Iris pigment epithelial cell (primary cell): Measurements from ENCODE around the gene GORASP1.

Experiments used
- DNase-seq: peaks from one replicate; pipeline ENCODE4 v3.0.0-alpha.2; 2011; ENCODE audit warnings: low read depth

GORASP1 gene

GRCh38 chr3:39107388-39108199 is at the start of gene GORASP1, which contains the start of gene TTC21A:
GORASP1 (minus strand) TSS chr3:39107627; CDS start chr3:39107541, 86 bp downstream.
TTC21A (plus strand) TSS chr3:39107680; CDS start chr3:39107838, 158 bp downstream.
- DNase-seq = peak; percentile 90

GRCh38 chr3:39156421-39156820 is 49.0 kb upstream of the GORASP1 start:
- DNase-seq = no peak

GRCh38 chr3:39154280-39155021 is 47.0 kb upstream of the GORASP1 start:
- peak; percentile 68 for DNase-seq

DNA sequence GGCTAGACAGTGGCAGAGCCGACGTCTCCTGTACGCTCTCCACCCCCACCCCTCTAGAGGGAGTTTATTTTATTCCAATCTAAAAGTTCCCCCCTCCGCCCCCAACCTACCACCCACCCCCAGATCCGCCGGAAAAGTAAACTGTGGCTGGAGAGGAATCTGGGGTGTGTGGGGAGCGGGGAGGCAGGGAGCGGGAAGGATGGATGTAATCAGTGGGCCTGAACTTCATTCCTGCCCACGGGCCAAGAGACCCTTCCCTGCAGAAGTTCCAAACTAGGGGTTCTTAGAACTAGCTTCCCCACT is 46.5 kb upstream of the GORASP1 start:
- no peak for DNase-seq

- peak; percentile 96 for DNase-seq
Measured at GRCh38 chr3:39150803-39151631, 43.6 kb upstream of the GORASP1 start.

DNA sequence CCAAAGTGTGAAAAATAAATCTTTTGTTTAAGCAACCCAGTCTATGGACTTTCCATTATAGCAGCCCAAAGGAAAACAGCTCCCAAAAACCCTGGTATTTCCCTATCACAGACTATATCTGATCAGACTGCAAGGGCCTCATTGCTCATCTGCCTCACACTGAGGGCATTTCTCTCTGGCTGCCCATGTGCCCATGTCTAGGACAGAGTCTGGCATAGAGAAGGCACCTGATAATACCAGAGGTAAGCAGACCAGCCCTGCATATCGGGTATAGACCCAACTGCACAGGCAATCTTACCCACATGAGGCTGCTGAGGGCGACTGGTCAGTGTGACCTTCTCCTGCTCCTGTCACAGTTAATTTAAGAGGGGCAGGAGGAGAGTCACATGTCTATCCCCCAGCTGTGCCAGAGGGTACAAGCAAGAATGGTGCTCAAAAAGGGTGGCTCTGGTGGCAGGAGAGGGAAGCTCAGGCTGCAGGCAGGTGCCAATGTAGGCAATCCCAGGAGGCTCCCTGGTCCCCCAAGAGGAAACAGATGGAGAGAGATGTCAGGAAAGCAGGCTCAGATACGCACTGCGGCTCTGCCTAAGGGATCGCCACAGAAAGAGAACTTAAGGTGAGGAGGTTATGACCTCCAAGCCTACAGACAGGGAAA is 42.8 kb upstream of the GORASP1 start:
- DNase-seq = no peak

DNA sequence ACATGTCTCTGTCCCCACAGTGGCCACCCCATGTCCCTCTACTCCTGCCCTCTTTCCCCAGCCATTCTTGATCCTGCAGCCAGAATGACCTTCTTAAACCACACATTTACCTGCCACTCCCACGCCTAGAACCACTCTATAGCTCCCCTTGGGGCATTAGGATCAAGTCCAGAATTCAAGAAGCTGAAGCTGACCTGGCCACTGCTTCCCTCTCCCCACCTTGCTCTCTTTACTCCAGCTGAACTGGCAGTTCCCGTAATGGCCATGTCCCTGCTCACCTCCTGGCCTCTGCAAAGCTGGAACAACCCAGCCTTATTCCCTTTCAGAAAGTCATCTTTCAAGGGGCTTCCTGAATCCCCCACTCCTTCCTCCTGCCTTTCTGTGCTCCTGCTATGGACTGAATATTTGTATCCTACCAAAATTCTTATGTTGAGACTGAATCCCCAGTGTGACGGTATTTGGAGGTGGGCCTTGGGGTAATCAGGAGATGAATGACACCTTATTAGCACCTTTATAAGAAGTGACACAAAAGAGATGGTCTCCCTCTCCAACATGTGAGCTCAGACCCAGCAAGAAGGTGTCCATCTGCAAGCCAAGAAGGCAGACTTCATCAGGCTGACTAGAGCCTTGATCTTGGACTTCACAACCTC is 42.2 kb upstream of the GORASP1 start:
- no peak for DNase-seq

- DNase-seq = no peak
Measured at GRCh38 chr3:39149059-39149455, 41.6 kb upstream of the GORASP1 start.

GRCh38 chr3:39148435-39149058 is 41.1 kb upstream of the GORASP1 start:
- DNase-seq = peak; percentile 43

- DNase-seq = peak; percentile 82
Measured at GRCh38 chr3:39147711-39148434, 40.4 kb upstream of the GORASP1 start.

GRCh38 chr3:39146611-39147591 is 39.5 kb upstream of the GORASP1 start:
- peak; percentile 99 for DNase-seq

DNA sequence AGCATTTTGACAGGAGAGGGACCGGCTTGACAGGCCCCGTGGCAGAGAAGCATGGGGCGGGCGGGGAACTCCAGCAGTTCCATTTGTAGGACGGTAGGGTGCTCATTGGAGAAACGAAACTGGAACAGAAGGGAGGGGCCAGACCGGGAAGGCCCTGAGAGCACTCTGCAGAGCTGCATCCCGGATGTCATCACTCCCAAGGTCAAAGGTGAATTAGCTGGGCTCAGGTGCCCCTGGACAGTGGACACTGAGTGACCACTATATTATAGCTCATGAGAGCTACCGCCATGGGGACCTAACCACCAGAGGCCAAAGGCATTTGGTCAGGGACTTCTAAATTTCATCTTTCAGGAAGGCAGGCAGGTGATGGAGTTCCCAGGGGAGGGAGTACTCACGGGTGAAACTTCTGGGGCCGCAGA is 38.7 kb upstream of the GORASP1 start:
- DNase-seq = peak; percentile 57

DNA sequence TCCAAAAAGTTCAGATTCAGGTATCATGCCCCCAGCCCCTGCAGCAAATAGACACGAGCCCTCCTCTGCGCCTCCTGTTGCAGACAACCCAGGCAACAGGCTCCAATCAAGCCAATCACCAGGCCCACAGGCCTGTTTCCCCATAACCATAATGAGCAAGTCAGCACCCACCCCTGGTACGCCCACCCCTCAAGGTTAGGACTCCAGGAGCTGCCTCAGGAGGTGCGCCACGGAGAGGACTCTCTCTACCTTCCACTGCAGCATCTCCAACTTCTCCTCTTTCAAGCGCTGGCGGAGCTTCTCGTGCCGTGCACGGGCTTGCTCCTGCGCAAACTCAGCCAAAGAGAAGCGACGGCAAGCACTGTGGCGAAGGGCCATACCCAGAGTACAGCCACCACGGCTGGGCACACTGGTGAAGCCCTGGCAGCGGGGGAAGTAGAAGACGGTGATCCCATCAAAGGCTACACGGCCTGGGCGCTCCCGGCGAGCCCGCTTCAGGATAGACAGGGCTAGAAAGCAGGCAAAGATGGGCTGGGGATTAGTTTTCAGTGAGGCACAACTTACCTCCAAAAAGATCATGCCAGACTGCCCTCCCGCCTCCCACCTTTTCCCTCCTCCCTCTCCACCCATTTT is 37.4 kb upstream of the GORASP1 start:
- no peak for DNase-seq

- no peak for DNase-seq
Measured at GRCh38 chr3:39144095-39144747, 36.8 kb upstream of the GORASP1 start.

DNA sequence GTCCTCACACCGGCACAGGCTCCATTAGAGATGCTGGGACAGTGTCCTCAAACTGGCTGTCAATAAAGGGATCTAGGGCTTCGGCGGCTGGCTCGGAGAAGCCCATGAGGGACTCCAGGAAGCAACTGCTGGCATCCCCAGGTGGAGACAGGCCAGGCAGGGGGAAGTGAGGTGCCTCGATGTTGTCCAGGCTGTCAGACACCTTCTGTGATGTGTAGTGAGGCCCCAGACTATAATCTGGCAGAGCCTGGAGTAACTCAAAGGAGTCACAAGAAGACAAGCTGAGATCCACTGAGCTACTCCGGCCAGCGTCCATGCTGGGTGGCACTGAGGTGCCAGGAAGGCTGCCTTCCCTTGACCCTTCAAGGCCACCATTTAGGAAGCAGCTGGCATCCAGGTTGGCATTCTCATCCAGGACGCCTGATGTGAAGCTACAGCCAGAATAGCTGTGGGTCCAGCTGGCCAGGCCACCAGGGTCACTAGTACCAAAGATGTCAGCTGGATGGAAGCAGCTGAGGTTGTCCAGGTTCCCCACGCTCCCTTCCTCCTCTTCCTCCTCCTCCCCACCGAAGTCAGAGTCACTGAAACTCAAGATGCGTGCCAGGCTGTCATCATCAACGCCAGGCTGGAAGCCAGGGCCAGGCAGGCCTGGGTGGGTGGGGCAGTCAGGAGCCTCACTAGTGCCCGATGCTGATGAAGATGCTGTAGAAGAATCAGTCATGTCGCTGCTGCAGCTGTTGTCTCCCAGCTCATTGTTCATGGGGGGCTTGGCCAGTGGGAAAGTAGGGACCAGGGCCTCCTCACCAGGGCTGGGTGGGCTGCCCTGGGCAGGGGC is 35.8 kb upstream of the GORASP1 start:
- no peak for DNase-seq

DNA sequence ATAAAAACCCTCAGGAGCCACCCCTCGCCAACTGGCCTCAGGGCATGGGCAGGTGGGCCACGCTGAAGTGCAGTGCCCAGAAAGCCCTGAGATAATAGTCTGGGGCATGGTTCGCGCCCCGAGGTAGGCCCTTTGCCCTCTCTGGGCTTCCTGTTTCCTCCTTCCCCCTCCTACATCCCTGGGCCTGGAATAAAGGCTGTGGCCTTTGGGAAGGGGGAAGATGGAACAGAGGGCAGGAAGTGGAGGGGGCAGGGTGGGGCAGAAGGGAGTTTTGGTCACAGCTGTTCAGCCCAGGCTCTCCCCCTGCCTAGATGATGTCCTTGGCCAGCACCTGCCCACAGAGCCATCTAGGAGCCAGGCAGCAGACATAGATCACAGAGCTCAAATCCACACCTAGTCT is 34.6 kb upstream of the GORASP1 start:
- no peak for DNase-seq
